ENCODE data around the gene CEBPA. TPM values are rescaled to one million over a fixed set of nuclear protein-coding genes. Genes with fewer than 3 reads are reported as not detected.

The CEBPA gene
- total and polyA plus RNA-seq, 10 of the 15 experiments (the other 5 are each of a cell fraction or from before 2014, with no cell fraction given), result 0.04 to 0.36 (median 0.13) TPM; not detected in 4

DNA sequence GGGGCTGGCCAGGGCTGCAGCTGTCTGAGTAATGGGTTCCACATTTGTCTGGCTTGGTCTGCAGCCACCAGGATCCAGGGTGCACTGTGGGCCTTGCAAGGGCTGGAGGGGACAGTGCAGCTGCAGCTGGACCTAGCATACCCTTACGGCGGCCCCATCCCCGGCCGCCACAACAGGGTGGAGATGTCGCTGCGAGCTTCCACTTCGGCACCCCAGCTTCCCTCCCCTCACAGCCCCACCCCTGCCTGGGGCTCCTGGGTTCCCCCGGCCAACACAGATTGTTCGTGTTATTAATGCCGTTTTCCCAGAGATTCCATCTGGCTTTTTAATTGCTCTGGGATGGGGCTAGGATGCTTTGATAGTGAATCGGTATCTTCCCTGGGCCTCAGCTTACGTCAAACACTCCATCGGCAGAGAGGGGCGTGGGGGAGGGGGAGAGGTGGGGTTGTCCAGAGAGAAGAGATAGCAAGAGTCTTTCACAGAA is 5.8 kb downstream of the CEBPA start:
- in situ Hi-C loops (cut with MboI), result no loop called here

More for the DNA sequence above, 5.8 kb downstream of the CEBPA start:
- Histone ChIP-seq H3K4me2 (ENCODE audit: control insufficient read depth, insufficient read depth) (no peak overlapping the region), H3K27ac (ENCODE audit: control insufficient read depth, insufficient read depth) (no peak overlapping the region), H3K9ac (ENCODE audit: control insufficient read depth, insufficient read depth, low read length) (no peak overlapping the region), H4K20me1 (ENCODE audit: control insufficient read depth, insufficient read depth) (no peaks in the 10 kb centered on the region), H3K4me1 (ENCODE audit: control insufficient read depth, insufficient read depth, low read length) (peaks cover 4% of the 10 kb centered on the region; the same call in 1 of the 2 replicates), H3K36me3 (ENCODE audit: control insufficient read depth in 2 of 2, insufficient read depth in 2 of 2, low read length in 1 of 2) (no peaks in the 10 kb centered on the region), H3K4me3 (no peak overlapping the region), H3K79me2 (ENCODE audit: control insufficient read depth, insufficient read depth, low read length) (no peaks in the 10 kb centered on the region), H3K9me3 (replicated peaks; ENCODE audit: control insufficient read depth, insufficient read depth, low read length) (no peaks in the 10 kb centered on the region), H2AFZ (ENCODE audit: control insufficient read depth, low read depth, low read length) (no peak overlapping the region), H3K27me3 (replicated peaks in 1 of 2; ENCODE audit: control insufficient read depth in 2 of 2, insufficient read depth in 2 of 2, low read length in 1 of 2) (peaks cover 6 to 7% of the 10 kb centered on the region in 2 experiments; a peak in 3 of 4 replicates)
- no peak for DNase-seq (ENCODE audit: low read depth, low spot score)
- ChIA-PET POLR2A (interaction anchor here (1.2 kb wide), 1 partner anchor 16 kb away, joined by 3 read pairs; no protein-coding TSS in a partner anchor), RAD21 (ENCODE audit: unreplicated experiment) (no interaction called here), CTCF (interaction anchor here (0.6 to 1.1 kb wide), 3 partner anchors 15 to 112 kb away, joined by 3 read pairs; no protein-coding TSS in a partner anchor), SMC1A (ENCODE audit: uncharacterized antibody, unreplicated experiment) (interaction anchor here (0.8 to 2.1 kb wide), 2 partner anchors 15 to 83 kb away, joined by 3 to 8 read pairs; no protein-coding TSS in a partner anchor)
- no peak for TF ChIP-seq NRF1 (conservative IDR thresholded peaks at IDR 0.05; ENCODE audit: low read depth, low read length)
- TF ChIP-seq, protein P1, sequence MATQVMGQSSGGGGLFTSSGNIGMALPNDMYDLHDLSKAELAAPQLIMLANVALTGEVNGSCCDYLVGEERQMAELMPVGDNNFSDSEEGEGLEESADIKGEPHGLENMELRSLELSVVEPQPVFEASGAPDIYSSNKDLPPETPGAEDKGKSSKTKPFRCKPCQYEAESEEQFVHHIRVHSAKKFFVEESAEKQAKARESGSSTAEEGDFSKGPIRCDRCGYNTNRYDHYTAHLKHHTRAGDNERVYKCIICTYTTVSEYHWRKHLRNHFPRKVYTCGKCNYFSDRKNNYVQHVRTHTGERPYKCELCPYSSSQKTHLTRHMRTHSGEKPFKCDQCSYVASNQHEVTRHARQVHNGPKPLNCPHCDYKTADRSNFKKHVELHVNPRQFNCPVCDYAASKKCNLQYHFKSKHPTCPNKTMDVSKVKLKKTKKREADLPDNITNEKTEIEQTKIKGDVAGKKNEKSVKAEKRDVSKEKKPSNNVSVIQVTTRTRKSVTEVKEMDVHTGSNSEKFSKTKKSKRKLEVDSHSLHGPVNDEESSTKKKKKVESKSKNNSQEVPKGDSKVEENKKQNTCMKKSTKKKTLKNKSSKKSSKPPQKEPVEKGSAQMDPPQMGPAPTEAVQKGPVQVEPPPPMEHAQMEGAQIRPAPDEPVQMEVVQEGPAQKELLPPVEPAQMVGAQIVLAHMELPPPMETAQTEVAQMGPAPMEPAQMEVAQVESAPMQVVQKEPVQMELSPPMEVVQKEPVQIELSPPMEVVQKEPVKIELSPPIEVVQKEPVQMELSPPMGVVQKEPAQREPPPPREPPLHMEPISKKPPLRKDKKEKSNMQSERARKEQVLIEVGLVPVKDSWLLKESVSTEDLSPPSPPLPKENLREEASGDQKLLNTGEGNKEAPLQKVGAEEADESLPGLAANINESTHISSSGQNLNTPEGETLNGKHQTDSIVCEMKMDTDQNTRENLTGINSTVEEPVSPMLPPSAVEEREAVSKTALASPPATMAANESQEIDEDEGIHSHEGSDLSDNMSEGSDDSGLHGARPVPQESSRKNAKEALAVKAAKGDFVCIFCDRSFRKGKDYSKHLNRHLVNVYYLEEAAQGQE (IDR thresholded peaks at IDR 0.05; ENCODE audit: low read depth, low read length), result no peak
- TF ChIP-seq IKZF2 (IDR thresholded peaks at IDR 0.05), result no peak
- TF ChIP-seq, protein P2, sequence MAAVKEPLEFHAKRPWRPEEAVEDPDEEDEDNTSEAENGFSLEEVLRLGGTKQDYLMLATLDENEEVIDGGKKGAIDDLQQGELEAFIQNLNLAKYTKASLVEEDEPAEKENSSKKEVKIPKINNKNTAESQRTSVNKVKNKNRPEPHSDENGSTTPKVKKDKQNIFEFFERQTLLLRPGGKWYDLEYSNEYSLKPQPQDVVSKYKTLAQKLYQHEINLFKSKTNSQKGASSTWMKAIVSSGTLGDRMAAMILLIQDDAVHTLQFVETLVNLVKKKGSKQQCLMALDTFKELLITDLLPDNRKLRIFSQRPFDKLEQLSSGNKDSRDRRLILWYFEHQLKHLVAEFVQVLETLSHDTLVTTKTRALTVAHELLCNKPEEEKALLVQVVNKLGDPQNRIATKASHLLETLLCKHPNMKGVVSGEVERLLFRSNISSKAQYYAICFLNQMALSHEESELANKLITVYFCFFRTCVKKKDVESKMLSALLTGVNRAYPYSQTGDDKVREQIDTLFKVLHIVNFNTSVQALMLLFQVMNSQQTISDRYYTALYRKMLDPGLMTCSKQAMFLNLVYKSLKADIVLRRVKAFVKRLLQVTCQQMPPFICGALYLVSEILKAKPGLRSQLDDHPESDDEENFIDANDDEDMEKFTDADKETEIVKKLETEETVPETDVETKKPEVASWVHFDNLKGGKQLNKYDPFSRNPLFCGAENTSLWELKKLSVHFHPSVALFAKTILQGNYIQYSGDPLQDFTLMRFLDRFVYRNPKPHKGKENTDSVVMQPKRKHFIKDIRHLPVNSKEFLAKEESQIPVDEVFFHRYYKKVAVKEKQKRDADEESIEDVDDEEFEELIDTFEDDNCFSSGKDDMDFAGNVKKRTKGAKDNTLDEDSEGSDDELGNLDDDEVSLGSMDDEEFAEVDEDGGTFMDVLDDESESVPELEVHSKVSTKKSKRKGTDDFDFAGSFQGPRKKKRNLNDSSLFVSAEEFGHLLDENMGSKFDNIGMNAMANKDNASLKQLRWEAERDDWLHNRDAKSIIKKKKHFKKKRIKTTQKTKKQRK (IDR thresholded peaks at IDR 0.05; ENCODE audit: low read depth, low read length), result no peak
- intact Hi-C loops (cut with micrococcal nuclease; ENCODE audit: unreplicated experiment), result no loop called here
- BruUV-seq (replicated peaks), result no TSS peak
- no peak for FAIRE-seq
- WGBS (ENCODE audit: insufficient coverage, insufficient replicate concordance, low lambda C conversion rate, missing lambda C conversion rate), result 51% methylated on average over 12 of the region's 14 CpGs
- no peak; the same call in 2 of the 3 replicates for ATAC-seq

Data from GM12878 (cell line).